Panc1 (cell line): ENCODE measurements around the gene PCDH20. TPM values are rescaled to one million over a fixed set of nuclear protein-coding genes. Genes with fewer than 3 reads are reported as not detected.

Experiments used
- ATAC-seq: fragments of 200-7000 bp; cut with Tn5 transposase; 2 replicates; pipeline ENCODE4 v1.9.1; 2020; ENCODE audit warnings: mild to moderate bottlenecking, moderate library complexity
- BruUV-seq: library from RNA; stranded (reverse); fragments of 400-500 nt; replicated peaks from 2 replicates; lab custom pipeline; 2021; lab: Mats Ljungman, UMichigan
- CTCF ChIA-PET: fragments of 300-600 bp; sonication (Branson Sonifier 250); formaldehyde crosslinking; loops from one replicate; lab custom pipeline; 2022; ENCODE audit warnings: antibody characterized with exemption; lab: Charles Lee
- POLR2A ChIA-PET: fragments of 300-600 bp; sonication (Branson Sonifier 250); formaldehyde crosslinking; loops from one replicate; lab custom pipeline; 2022; ENCODE audit warnings: antibody characterized with exemption; lab: Charles Lee
- DNase-seq: peaks from one replicate; pipeline ENCODE4 v3.0.0-alpha.2; 2010; ENCODE audit warnings: low read depth, low spot score
- H3K27ac ChIP-seq: 2 replicates; pipeline ENCODE4 v1.5.1; 2011; ENCODE audit warnings: mild to moderate bottlenecking, low read length, inconsistent platforms
- H3K27me3 ChIP-seq: fragments of 200-500 bp; sonication (Bioruptor generic); 2 replicates; pipeline ENCODE4 v1.6.0; 2014; ENCODE audit warnings: low read length, inconsistent platforms; ENCODE audit not compliant: control insufficient read depth, insufficient read depth
- H3K36me3 ChIP-seq: fragments of 200-500 bp; sonication (Bioruptor generic); 2 replicates; pipeline ENCODE4 v1.5.1; 2014; ENCODE audit warnings: inconsistent platforms, mild to moderate bottlenecking, low read length, moderate library complexity; ENCODE audit not compliant: control insufficient read depth, insufficient read depth
- H3K4me1 ChIP-seq: 2 replicates; pipeline ENCODE4 v1.5.1; 2011; ENCODE audit warnings: inconsistent platforms, mild to moderate bottlenecking, low read length, moderate library complexity; ENCODE audit not compliant: control insufficient read depth, insufficient read depth
- H3K4me3 ChIP-seq, 2 experiments: 2 replicates each; pipeline ENCODE4 v1.5.1; 2011 to 2012; ENCODE audit warnings: low read depth in 2 of 2, low read length in 2 of 2, mild to moderate bottlenecking in 2 of 2, inconsistent platforms in 1 of 2, moderate library complexity in 1 of 2
- H3K9me3 ChIP-seq: fragments of 200-500 bp; sonication (Bioruptor generic); 2 replicates; pipeline ENCODE4 v1.5.1; 2014; ENCODE audit warnings: low read depth, mild to moderate bottlenecking, inconsistent platforms, low read length, moderate library complexity; ENCODE audit not compliant: control insufficient read depth, insufficient read depth
- POLR2AphosphoS5 ChIP-seq: IDR thresholded peaks from 2 replicates; pipeline ENCODE4 v1.6.1; 2012; ENCODE audit warnings: mild to moderate bottlenecking, low read depth, low read length, moderate library complexity
- SIN3A ChIP-seq: IDR thresholded peaks from 2 replicates; pipeline ENCODE4 v1.6.1; 2012; ENCODE audit warnings: low read depth, mild to moderate bottlenecking, low read length, moderate library complexity, borderline replicate concordance; ENCODE audit not compliant: insufficient read depth
- TCF7L2 ChIP-seq: IDR thresholded peaks from 2 replicates; pipeline ENCODE4 v1.6.1; 2011; ENCODE audit warnings: mild to moderate bottlenecking, low read depth, low read length, inconsistent platforms
- in situ Hi-C: cut with HindIII; loops from 2 replicates; pipeline ENCODE4 v1.10.0; 2016; ENCODE audit warnings: low sequenced_read_pairs, low pct_unique_long_range_greater_than_20kb
- intact Hi-C: fragments of 100-400 bp; cut with micrococcal nuclease; formaldehyde crosslinking; loops from one replicate; pipeline ENCODE4 v1.10.0; 2022; ENCODE audit not compliant: unreplicated experiment
- total RNA-seq: library from RNA; stranded (reverse); gene quantifications from one replicate; pipeline ENCODE4 v1.2.1, GENCODE V29; 2021; ENCODE audit not compliant: unreplicated experiment
- TF ChIP-seq, protein P1 (sequence below), 2 experiments: IDR thresholded peaks; 2 replicates each; pipeline ENCODE4 v1.6.1; 2011 to 2012; ENCODE audit warnings: low read depth in 2 of 2, control low read depth in 1 of 2, low read length in 1 of 2, mild to moderate bottlenecking in 1 of 2, moderate library complexity in 1 of 2; ENCODE audit not compliant: insufficient read depth in 1 of 2
- TF ChIP-seq, protein P2 (sequence below): fragments of 450-650 bp; IDR thresholded peaks from 2 replicates; pipeline ENCODE4 v1.5.1; 2017; ENCODE audit warnings: mild to moderate bottlenecking

Gene PCDH20
- total RNA-seq, 1 experiment from 2014 or later = 3.4 TPM

- TF ChIP-seq TCF7L2 (peak; percentile 56; the same call in 1 of the 2 replicates), POLR2AphosphoS5 (no peak)
- Histone ChIP-seq H3K27me3 (no peaks in the 10 kb centered on the region), H3K27ac (no peak overlapping the region), H3K9me3 (no peaks in the 10 kb centered on the region), H3K36me3 (no peaks in the 10 kb centered on the region), H3K4me1 (no peaks in the 10 kb centered on the region), H3K4me3 (no peak overlapping the region)
- ChIA-PET CTCF (interaction anchor here (0.7 kb wide), 1 partner anchor 119 kb away, joined by 4 read pairs; no protein-coding TSS in a partner anchor), POLR2A (no interaction called here)
- no peak for ATAC-seq
- in situ Hi-C loops (no loop called here), intact Hi-C loops (loop anchor here (5.0 to 10.0 kb wide), 2 partner anchors 123 to 785 kb away; no protein-coding TSS in a partner anchor)
- no peak for DNase-seq
- no TSS peak for BruUV-seq
Observed at GRCh38 chr13:61410266-61410665, 5.4 kb downstream of the PCDH20 start.

- in situ Hi-C loops = no loop called here
- intact Hi-C loops = no loop called here
- H3K4me1 ChIP-seq = no peaks in the 10 kb centered on the region
- no TSS peak for BruUV-seq
- H3K9me3 ChIP-seq = no peaks in the 10 kb centered on the region
- no peak for TF ChIP-seq POLR2AphosphoS5
- TF ChIP-seq, protein P1, sequence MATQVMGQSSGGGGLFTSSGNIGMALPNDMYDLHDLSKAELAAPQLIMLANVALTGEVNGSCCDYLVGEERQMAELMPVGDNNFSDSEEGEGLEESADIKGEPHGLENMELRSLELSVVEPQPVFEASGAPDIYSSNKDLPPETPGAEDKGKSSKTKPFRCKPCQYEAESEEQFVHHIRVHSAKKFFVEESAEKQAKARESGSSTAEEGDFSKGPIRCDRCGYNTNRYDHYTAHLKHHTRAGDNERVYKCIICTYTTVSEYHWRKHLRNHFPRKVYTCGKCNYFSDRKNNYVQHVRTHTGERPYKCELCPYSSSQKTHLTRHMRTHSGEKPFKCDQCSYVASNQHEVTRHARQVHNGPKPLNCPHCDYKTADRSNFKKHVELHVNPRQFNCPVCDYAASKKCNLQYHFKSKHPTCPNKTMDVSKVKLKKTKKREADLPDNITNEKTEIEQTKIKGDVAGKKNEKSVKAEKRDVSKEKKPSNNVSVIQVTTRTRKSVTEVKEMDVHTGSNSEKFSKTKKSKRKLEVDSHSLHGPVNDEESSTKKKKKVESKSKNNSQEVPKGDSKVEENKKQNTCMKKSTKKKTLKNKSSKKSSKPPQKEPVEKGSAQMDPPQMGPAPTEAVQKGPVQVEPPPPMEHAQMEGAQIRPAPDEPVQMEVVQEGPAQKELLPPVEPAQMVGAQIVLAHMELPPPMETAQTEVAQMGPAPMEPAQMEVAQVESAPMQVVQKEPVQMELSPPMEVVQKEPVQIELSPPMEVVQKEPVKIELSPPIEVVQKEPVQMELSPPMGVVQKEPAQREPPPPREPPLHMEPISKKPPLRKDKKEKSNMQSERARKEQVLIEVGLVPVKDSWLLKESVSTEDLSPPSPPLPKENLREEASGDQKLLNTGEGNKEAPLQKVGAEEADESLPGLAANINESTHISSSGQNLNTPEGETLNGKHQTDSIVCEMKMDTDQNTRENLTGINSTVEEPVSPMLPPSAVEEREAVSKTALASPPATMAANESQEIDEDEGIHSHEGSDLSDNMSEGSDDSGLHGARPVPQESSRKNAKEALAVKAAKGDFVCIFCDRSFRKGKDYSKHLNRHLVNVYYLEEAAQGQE (IDR thresholded peaks at IDR 0.05; ENCODE audit: insufficient read depth in 1 of 2, low read depth in 2 of 2, low read length in 1 of 2) = no peak
- TF ChIP-seq, protein P2, sequence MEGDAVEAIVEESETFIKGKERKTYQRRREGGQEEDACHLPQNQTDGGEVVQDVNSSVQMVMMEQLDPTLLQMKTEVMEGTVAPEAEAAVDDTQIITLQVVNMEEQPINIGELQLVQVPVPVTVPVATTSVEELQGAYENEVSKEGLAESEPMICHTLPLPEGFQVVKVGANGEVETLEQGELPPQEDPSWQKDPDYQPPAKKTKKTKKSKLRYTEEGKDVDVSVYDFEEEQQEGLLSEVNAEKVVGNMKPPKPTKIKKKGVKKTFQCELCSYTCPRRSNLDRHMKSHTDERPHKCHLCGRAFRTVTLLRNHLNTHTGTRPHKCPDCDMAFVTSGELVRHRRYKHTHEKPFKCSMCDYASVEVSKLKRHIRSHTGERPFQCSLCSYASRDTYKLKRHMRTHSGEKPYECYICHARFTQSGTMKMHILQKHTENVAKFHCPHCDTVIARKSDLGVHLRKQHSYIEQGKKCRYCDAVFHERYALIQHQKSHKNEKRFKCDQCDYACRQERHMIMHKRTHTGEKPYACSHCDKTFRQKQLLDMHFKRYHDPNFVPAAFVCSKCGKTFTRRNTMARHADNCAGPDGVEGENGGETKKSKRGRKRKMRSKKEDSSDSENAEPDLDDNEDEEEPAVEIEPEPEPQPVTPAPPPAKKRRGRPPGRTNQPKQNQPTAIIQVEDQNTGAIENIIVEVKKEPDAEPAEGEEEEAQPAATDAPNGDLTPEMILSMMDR = no peak
- TF ChIP-seq TCF7L2 = no peak
- no peak for TF ChIP-seq SIN3A
- CTCF ChIA-PET = no interaction called here
- POLR2A ChIA-PET = no interaction called here
- H3K27me3 ChIP-seq = no peaks in the 10 kb centered on the region
- no peak overlapping the region for H3K27ac ChIP-seq
- ATAC-seq = no peak
- no peak overlapping the region for H3K4me3 ChIP-seq
- H3K36me3 ChIP-seq = no peaks in the 10 kb centered on the region
- no peak for DNase-seq
Observed at GRCh38 chr13:61408571-61408970, 7.1 kb downstream of the PCDH20 start.

- BruUV-seq = no TSS peak
- CTCF ChIA-PET = no interaction called here
- DNase-seq = no peak
- intact Hi-C loops (no loop called here), in situ Hi-C loops (no loop called here)
- no peaks in the 10 kb centered on the region for H3K36me3 ChIP-seq
- no peaks in the 10 kb centered on the region for H3K27me3 ChIP-seq
- H3K27ac ChIP-seq = no peak overlapping the region
- POLR2A ChIA-PET = no interaction called here
- no peaks in the 10 kb centered on the region for H3K4me1 ChIP-seq
- no peak for ATAC-seq
- no peaks in the 10 kb centered on the region for H3K9me3 ChIP-seq
- TF ChIP-seq, protein P2 = no peak
- TF ChIP-seq, protein P1 (IDR thresholded peaks at IDR 0.05; ENCODE audit: insufficient read depth in 1 of 2, low read depth in 2 of 2, low read length in 1 of 2) = no peak
- no peak for TF ChIP-seq POLR2AphosphoS5
- TF ChIP-seq TCF7L2 = no peak
- no peak for TF ChIP-seq SIN3A
- H3K4me3 ChIP-seq = no peak overlapping the region
Observed at GRCh38 chr13:61406275-61406674, 9.4 kb downstream of the PCDH20 start.
